PFSK-1 (cell line): ENCODE results near the gene NR1I3.

Source experiments
- POLR2AphosphoS5 ChIP-seq: IDR thresholded peaks from 2 replicates; pipeline ENCODE4 v1.6.1; 2012; ENCODE audit warnings: low read depth, mild to moderate bottlenecking, control low read depth, low read length, moderate library complexity
- REST ChIP-seq, 2 experiments: IDR thresholded peaks; 2 replicates each; pipeline versions ENCODE4 v1.6.1 to v1.8.0; 2011 to 2012; ENCODE audit warnings: low read depth in 2 of 2, low read length in 2 of 2, control low read depth in 1 of 2, inconsistent platforms in 1 of 2, mild to moderate bottlenecking in 1 of 2, moderate library complexity in 1 of 2; ENCODE audit not compliant: insufficient read depth in 1 of 2
- SIN3A ChIP-seq: IDR thresholded peaks from 2 replicates; pipeline ENCODE4 v1.6.1; 2012; ENCODE audit warnings: mild to moderate bottlenecking, low read length, moderate library complexity, borderline replicate concordance; ENCODE audit not compliant: insufficient read depth
- TAF1 ChIP-seq: IDR thresholded peaks from 2 replicates; pipeline ENCODE4 v1.6.1; 2012; ENCODE audit warnings: low read length, control low read depth, borderline replicate concordance; ENCODE audit not compliant: insufficient read depth

- no peak for TF ChIP-seq REST (IDR thresholded peaks at IDR 0.05; ENCODE audit: insufficient read depth in 1 of 2, low read depth in 2 of 2, low read length in 2 of 2)
- TF ChIP-seq SIN3A: no peak
- no peak for TF ChIP-seq TAF1
- no peak for TF ChIP-seq POLR2AphosphoS5
Measured at GRCh38 chr1:161259765-161260164, 21.8 kb upstream of the NR1I3 start.
